Embryonic facial prominence (tissue), 1 donor: Measurements from ENCODE around the gene RSRC1.
"Not testable (repeated sequence)": the region's sequence is repeated elsewhere in the genome, so short reads cannot be mapped to it uniquely, and the experiment has no call there.

Experiments used
- DNase-seq: peaks from one replicate; pipeline ENCODE4 v3.0.0-alpha.2; 2016; ENCODE audit errors: extremely low spot score

RSRC1 gene

DNA sequence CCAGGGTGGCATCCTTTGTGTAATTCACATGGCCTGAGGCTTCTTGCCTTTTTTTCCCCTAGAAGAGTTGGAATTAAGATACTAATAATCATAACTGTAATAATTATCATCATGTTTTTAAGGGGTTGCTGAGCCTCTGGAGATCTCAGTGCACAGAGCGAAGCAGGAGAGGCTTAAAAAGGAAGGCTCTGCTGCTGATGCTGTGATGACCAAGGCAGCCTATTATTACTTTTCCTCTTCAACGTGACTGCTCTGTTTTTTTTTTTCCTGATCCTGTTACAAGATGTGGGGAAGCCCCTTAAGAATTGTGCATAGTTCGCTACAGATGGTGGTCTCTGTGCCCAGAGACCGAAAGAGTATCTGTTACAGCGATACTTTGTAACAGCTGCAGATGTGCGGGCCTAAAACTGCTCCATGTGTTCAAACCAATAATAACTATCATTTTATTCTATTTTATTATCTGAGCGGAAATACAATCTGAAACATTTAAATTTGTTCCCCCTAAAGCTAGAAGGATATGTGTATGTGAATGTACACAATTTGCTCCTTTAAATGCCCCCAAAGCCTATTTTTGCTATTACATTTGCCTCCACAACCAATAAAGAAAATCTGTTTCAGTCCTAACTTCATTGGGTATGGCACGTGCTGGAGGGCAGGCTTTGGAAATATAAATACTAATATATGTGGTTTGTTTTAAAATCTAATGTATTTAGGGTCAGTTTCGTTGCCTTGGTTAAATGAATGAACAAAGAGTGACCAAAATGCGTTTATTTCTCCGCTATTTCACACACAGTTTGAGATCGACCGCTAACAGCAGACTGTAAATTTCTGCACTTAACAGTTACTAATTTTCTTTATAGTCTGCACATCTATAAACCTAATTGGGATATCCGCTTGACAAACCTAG, 8.3 kb upstream of the RSRC1 start:
- DNase-seq = no peak

DNA sequence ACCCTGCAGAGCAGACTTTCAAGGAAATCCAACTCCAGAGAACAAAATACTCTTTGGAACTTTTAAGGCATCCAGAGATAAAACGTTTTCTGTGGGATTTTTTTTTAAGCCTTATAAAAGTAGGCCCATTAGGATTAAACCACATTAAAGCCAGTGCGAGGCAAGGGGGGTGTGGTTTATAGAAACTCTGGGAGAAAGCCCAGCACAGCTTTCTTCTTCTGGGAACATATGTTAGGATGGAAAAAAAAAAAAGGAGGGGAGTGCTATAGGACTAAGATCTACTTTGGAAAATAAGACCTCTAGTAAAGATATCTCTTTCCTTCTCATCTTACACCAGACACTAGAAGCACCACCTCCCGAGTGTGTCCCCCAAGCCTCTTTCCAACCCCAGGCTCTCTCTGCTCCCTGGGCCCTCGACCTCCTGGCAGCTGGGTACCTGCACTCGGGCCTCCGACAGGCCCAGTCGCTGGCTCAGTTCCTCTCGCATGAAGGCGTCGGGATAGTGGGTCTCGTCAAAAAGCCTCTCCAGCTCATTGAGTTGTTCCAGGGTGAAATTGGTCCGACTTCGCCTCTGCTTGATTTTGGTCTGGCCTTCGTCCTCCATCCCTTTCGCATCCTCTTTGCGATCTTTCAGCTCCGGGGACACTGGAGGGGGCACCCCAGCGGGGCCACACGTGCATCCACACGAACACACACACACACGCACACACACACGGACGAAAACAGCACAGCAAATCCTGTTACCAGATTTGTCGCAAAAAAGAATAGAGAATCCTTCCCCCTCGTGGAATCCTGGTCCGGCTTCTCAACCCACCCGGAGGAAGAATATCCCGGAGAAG, 7.4 kb upstream of the RSRC1 start:
- DNase-seq = no peak

DNA sequence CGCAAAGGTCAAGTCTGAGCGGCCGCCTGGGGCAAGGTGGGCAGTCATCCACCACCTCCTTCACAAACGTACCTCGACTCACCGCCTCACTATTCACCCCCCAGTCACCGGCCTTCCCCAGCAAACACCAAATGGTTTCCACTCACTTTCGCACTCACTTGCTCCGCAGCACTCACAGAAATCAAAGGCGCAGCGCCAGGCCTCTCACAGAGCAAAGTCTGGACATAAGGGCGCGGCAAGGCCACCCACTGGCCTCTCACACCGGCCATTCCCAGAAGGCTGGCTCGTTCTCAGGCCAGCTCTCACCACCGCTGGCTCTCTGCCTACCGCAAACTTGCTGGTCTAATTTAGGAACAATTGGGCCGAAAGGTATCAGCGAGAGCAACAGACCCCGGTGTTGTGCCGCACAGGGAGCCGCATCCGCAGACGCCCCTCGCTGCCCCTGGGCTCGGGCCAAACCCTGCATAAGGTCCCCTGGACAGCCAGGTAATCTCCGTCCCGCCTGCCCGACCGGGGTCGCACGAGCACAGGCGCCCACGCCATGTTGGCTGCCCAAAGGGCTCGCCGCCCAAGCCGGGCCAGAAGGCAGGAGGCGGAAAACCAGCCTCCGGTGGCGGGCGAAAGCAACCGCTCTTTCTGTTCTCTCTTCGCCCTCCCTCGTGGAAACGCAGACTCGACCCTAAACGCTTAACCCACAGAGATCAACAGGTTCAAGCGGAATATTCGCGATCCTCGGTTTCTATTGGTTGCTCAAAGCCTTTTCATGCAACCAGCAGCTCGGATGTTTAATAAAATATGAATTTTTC, 6.6 kb upstream of the RSRC1 start:
- DNase-seq = no peak

DNA sequence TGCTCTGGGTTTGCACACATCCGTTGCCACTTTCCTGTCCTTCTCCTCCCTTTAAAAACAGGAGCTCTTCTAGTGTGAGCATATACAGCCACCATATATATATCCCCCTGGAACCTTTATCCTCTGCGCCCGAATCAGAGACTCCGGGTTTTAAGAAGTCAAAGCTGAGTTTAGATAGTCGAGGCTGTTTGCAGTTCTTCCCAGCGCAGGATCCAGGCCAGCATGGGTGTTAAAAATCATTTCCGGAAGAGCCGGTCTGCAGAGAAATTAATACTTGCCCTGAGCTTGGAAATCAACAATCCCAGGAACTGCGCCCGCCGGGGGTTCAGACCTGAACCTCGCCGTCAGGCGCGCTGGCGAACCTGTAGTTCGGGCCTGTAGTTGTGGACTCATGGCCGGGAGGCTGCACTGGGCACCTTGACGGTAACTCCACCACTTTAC, 6.0 kb upstream of the RSRC1 start:
- no peak for DNase-seq

DNA sequence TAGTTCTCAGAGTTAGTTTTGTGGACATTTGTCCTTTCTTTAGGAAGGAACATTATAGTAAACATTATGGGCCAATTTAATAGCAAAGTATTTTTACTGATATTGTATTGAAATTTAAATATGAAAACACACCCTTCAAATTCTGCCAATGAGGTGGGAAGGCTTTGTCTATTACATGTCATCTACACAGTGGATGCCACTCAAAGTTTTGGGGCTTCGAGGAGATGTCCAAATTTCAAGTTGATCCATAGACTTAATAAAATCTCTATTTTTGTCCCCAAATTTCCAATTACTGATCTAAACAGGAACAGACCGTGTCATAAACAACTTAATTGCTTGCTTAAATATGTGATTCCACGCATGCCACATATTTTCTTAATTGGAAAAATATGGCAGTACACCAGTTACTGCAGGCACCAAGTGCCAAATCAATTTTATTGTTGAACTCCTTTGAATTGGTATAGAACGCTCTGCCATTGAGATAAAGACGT, 5.4 kb upstream of the RSRC1 start:
- no peak for DNase-seq

DNA sequence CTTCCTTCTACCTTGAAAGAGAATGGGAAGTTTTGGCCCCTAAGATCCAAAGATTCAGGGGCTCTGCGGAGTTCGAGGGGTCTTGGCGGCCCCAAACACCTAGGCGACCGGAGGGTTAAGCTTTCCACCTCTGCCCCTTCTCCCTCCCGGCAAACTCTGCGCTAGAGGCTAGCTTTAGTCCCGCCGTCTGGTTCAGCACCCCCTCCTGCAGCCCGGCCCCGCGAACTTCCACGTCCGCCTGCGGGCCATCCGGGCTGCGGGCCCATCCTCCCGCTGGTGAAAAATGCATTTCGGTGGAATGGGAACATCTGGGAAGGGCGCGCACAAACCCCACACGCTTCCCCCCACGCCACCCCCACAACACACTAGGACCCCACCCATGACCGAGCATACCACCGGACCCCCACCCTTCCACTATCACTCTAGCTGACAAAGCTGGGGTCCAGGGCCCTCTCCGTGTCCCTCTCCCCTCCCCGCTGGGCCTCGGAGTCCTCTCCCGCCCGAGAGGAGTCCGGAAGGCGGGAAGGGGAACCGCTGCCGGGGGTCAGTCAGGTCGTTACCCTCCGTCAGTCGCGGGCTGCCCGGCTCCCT, 4.7 kb upstream of the RSRC1 start:
- no peak for DNase-seq

DNA sequence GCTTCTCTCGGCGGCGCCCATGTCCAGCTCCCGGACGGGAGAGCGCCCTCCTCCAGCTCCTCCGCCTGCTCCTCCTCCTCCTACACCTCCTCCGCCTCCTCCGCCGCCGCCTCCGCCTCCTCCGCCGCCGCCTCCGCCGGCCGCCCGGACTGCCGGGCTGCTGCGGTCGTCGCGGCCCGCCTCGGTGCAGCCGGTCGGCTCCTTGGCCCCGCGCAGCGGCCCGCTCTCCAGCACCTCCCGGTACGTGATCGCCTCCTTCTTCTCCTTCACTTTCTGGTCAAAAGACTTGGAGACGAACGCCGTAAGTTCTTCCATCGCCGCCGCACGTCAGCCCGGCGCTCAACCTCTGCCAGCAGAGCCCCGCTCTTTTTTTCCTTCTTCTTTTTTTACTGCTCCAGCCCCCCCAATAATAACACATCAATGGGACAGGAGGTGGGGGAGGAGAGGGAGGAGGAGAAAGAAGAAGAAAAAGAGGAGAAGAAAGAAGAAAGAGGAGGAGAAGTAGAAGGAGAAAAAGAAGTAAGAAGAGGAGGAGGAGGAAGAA, 4.1 kb upstream of the RSRC1 start:
- no peak for DNase-seq

DNA sequence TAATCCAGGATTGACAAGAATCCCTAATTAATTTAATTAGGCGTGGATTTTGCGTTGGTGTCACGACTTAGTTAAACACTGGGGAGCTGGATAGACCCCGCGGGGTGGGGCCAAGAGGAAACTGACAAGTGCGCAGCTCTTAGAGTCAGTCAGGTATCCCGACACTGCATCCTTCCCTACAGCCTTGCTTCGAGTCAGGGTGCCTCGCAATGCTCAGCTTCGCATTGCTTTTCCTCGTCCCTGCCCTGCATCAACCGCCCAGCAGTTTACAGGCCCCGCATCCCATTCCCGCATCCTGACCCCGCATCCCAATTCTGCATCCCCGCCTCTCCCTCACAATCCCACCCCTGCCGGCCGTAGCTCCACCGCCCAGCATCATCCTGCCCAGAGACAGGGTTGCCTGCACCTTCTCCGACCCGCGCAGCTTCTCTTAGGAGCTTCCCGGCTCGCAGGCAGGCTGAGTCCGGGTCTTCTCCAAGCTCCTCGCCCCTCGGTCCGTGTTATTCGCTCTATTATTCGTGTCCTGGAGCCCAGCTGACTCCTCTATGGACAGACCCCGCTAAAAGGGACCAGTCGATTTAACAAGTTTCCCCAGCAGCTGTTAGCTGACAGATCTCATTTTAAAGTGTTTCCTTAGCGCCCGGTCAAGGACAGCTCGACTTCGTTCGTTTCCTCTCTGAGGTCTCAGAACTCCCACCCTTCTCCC, 3.0 kb upstream of the RSRC1 start:
- DNase-seq = no peak

DNA sequence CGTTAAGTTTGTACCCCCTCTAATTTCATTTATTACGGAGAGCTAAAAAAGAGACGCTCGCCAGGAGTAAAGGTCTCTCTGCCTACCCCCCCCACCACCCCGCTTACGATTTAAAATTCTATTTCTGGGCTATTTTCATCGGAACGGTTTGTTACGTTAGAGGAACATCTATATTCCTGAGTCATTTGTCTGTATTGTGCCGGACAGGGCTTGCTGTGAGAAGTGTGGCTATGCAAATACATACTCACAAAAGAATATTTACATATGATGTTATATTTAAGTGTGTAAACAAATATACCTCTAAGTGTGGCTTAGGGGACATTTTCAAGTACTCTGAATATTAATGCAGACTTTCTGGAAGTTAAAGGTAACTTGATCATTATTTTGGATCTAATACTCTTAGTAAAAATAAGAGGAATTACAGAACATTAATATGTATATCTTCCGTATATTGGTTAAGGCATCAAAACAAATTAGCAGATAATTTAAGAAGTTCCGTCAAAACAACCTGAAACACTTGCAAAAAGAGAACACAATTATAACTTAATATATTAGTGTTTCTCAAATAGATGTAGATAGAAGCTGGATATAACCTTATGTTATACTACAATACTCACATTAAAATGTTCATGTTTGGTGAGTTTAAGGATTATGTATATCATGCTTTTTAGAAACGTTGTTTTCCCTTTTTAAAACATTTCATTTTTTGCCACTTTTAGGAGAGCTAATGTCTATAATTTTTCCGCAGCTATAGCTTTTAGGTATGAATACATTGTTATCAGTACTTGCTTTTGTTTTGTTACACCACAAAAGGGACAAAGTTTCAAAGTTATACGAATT, 2.1 kb upstream of the RSRC1 start:
- no peak for DNase-seq

DNA sequence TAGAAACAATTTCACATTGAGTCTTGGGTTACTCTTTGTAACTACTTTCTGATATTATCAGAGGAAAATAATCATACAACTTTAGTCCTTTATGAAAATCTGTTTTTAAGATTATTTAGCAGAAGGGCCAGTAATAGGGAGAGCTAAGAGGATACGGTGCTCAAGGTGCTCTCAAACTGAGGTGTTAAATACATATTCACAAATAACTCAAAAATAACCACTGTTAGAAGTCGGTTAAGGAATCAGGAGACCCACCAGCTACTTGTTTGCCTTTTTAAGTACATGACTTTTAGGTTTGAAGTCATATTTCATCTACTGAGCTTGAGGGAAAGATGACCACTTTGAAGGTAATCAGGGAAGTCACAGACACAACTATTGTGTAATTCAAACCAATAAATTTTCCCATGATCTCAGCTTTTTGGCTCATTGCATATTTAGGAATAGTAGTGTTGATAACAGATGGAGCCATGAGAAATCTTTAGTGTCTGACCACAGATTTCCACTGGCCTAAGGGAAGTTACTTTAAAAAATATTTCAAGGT, 1.4 kb upstream of the RSRC1 start:
- no peak for DNase-seq

DNA sequence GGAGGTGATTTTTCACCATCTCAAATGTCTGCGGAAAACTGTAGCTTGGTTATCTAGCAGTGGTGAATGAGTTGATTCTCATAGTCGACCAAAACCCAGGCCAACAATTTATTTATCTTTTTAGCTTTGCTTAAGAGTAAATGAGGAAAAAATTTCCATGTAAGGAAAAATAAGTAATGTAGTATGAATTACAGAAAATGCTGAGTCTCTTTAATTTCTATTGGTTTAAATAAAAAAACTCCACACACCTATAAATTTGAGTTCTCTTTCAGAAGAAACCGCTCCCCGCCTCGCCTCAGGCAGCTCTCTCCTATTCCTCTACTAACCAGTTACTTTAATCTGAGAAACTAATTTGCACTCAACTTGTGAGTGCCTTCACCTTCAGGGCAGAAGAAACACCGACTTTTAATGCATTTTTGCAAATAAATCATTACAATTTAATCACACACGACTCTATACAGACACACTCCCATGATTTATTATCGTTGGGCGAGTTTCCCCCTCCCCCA, 540 bp upstream of the RSRC1 start:
- no peak for DNase-seq

DNA sequence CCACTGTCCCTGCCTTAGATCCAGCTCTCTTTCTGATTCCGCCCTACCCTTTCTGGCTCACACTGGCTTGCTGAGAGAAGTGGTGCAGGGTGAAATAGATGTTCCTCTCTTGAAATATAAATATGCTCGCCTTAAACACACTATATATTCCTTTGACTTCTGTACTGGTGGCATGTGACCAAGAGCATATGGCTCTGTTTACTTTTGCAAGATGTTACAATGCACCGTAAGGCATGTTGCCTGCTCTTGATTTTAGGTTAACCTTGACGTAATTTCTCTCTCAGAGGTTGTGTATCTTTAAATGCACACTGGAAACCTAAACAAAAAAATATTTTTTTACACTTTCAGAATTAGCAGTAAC, 749 bp downstream of the RSRC1 start:
- DNase-seq = no peak

DNA sequence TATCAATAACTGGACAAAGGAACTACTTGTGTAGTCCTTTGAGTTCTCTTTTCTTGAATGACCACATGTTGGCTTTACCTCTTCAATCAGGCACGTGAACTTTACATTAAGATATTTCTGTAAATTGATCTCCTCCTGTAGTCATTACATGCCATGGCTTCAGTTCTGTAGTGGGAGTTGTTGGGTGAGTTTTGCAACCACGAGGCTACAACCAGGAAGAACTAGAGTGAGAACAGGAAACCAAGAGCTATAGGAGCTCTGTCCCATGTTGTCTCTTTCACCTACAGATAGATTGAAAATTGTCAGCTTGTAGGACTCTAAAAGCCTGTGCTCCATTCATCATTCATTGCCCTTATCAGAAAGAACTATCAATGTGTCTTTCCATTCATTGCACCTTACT, 2.0 kb downstream of the RSRC1 start:
- no peak for DNase-seq

DNA sequence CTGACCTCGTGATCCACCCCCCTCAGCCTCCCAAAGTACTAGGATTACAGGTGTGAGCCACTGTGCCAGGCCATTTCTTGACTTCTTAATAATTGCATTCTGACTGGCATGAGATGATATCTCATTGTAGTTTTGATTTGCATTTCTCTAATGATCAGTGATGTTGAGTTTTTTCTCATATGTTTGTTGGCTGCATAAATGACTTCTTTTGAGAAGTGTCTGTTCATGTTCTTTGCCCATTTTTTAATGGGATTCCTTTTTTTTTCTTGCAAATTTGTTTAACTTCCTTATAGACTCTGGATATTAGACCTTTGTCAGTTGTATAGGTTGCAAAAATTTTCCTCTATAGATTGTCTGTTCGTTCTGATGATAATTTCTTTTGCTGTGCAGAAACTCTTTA, 3.7 kb downstream of the RSRC1 start:
- not testable (repeated sequence) for DNase-seq

DNA sequence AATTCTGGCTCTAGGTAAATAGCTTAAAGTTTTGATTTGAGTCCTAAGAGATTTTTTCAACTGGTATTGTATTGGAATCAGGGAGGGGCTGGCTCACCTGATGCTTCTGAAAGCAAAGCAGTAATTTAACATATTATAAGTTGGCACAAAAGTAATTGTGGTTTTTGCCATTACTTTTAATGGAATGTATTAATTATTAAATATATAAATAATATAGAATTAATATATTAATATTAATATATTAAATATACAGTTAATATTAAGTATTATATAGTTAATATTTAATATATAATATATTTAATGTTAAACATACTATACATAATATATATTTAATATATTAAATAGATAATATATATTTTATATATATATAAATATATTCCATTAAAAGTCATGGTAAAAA, 10.4 kb downstream of the RSRC1 start:
- DNase-seq = no peak

DNA sequence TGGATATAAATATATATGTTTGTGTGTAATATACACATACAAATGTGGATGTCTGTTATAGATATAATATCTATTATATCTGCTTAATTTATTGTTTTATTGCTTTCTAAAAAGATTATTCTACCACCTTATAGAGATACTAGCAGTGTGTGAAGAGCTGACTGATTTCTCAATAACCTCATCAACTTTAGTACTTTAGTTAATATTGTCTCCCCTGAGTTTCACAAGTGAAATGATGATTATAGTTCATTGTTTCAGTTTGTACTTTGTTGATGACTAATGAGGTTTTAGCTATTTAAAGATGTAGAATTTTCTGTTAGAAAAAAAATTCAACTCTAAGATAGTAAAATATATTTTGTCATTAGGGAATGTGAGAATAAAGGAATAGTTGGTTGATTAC, 11.4 kb downstream of the RSRC1 start:
- no peak for DNase-seq

DNA sequence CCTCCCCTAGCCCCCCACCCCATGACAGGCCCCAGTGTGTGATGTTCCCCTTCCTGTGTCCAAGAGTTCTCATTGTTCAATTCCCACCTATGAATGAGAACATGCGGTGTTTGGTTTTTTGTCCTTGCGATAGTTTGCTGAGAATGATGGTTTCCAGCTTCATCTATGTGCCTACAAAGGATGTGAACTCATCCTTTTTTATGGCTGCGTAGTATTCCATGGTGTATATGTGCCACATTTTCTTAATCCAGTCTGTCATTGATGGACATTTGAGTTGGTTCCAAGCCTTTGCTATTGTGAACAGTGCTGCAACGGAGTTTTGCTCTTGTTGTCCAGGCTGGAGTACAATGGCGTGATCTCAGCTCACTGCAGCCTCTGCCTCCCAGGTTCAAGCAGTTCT, 12.8 kb downstream of the RSRC1 start:
- not testable (repeated sequence) for DNase-seq

DNA sequence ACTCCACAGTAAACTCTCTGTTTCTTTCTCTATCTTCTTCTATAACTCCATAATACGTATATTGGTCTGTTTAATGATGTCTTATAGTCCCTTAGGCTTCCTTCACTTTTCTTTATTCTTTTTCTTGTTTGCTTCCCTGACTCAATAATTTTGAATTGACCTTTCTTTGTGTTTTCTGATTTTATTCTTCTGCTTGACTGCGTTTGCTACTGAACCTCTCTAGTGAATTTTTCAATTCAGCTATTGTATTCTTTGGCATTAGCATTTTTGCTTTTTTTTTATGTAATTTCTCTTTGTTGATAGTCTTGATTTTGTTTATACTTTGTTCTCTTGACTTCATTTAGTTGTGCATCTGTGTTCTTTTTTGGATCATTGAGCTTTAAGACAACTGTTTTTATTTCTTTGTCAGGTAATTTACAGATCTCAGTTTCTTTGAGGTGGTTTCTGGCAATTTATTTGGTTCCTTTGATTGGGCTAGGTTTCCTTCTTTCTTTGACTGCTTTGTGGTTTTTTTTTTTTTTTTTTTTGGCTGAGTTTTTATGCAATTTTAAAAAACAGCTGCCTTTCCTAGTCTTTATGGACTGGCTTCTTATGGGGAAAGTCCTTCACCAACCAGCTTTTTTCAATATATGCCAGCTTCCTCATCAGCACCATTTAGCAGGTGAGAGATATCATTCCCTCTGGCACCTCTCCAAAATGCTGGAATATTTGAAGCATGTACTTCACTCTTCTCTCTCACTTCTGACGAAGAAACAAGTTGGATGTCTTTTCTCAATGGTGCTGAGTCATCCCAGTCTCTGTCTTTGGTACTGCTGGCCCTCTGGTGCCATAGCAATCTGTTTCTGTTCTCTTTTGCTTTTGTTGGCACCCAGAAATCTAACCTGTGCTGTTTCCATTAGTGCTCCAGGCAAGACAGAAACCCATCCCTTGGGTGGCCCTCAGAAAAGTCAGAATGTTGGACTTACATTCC, 17.6 kb downstream of the RSRC1 start:
- DNase-seq = no peak
